Smooth muscle cell of trachea (primary cell): Measurements from ENCODE around the gene MAPK1IP1L. TPM values are rescaled to one million over a fixed set of nuclear protein-coding genes. Genes with fewer than 3 reads are reported as not detected.

ENCODE experiments used
- total RNA-seq: library from RNA; depleted of rRNA; stranded (reverse); fragments of >200 nt; gene quantifications from 2 replicates; pipeline ENCODE4 v1.2.1, GENCODE V29; 2014

The MAPK1IP1L gene
- total RNA-seq: 16.4 and 26.2 TPM in 2 replicates

DNA sequence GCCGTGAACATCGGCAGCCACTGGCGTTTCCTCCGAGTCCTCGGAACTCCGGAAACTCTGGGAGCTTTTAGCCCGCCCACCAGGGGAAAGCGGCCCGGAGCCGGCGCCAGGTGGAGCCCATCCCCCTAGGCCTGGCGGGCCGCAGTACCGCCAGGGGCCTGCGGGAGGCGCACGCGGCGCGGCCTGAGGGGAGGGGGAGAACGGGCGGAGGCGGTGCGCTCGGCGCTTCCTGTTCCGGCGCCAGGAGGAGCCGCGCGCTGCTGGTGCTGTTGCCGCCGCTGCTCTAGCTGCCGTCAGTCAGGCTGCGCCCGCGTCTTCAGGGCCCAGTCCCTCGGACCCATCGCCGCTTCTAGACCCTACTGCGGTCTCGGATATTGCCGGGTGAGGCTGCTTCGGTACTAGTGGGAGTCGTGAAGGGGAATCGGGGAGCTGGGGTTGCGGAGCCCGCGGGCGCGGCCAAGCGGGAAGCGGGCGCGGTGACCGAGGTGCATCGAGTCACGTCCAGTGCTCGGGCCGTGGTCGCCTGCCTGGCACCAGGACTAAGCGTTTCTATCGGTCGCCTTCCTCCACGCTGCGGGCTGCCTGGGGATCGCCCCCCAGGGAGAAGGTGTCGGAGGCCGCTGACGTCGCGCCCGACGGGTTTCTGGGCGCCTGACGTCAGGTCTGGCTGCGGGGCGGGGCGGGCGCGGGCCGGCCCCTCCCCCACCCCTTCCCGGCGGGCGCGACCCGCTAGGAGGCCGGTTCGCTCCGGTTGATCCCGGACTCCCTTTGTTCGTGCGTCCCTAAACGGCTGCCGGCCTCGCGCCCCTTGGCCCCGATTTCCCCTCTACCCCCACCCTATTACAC is at the start of gene MAPK1IP1L:
Gene MAPK1IP1L (plus strand): TSS at position 225 of the 846 bp plus-strand sequence. CDS start 10,037 bp downstream, outside the sequence.

DNA sequence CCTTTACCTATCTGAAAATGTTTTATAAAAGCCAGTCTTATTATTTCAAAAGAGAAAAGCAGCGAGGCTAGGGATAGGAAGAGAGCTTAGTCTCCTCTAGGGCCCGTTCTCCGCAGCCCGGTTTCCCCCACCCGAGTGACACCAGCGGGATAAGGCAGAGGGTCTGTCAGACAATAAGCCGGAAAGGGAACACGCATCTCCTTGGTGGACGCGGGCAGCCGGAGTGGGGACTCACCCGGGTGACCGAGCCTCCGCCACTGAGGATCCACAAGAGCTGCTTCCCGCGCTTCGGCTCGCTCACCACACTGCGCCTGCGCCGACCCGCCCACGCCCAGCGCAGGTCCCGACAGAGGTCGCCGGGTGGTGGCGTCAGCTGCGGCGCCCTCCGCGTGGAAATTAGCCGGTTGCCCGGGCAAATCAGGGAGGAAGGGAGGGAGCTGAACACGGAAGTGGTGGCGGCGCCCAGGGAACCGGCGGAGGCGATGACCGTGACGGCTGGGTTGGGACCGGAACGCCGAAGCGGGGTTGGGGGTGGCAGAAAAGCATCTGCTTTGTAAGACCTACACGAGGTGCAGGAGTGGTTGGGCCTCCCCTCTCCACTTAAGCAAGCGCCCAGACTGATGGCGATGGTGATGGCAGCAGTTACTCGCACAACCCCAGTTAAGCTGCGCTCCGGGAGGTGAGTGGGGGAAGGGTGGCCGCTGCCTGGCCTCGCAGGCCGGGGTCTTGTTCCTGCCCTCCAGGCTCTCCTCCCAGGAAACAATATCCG is 24.5 kb upstream of the MAPK1IP1L start, which contains the start of the genes SOCS4 and WDHD1:
Gene SOCS4 (plus strand): TSS at position 444 of the 769 bp plus-strand sequence. CDS start 15,806 bp downstream, outside the sequence.
Gene WDHD1 (minus strand): TSS at position 307 of the 769 bp plus-strand sequence. CDS start 312 bp downstream, outside the sequence.

Other genes starting within 250 kb of the MAPK1IP1L start
- 0.73 and 6.3 TPM in 2 replicates for gene GCH1, start 148.8 kb upstream of the MAPK1IP1L start, total RNA-seq
- 6.3 and 18.8 TPM in 2 replicates for gene WDHD1, start 24.5 kb upstream of the MAPK1IP1L start, total RNA-seq
- 13.2 and 15.1 TPM in 2 replicates for gene SOCS4, start 24.4 kb upstream of the MAPK1IP1L start, total RNA-seq
- 456 and 567 TPM in 2 replicates for gene LGALS3, start 77.6 kb downstream of the MAPK1IP1L start, total RNA-seq
- gene DLGAP5, start 139.9 kb downstream of the MAPK1IP1L start, total RNA-seq: 2.3 and 66.5 TPM in 2 replicates
- gene FBXO34, start 219.8 kb downstream of the MAPK1IP1L start, total RNA-seq: 21.1 and 21.7 TPM in 2 replicates